22Rv1 (cell line): ENCODE measurements around the gene PITPNM3.

ENCODE experiments used
- H3K27ac ChIP-seq: fragments of 450-650 bp; 2 replicates; pipeline ENCODE4 v1.5.1; 2017
- CTCF ChIP-seq: fragments of 450-650 bp; IDR thresholded peaks from 2 replicates; pipeline ENCODE4 v1.5.1; 2017; ENCODE audit warnings: mild to moderate bottlenecking
- ZFX ChIP-seq: fragments of 450-650 bp; IDR thresholded peaks from 2 replicates; pipeline ENCODE4 v1.6.1; 2017; ENCODE audit warnings: antibody characterized with exemption, borderline replicate concordance

PITPNM3 gene

GRCh38 chr17:6464446-6465041, 91.8 kb downstream of the PITPNM3 start:
- H3K27ac ChIP-seq, result no peak overlapping the region

GRCh38 chr17:6463616-6464445, 92.5 kb downstream of the PITPNM3 start:
- H3K27ac ChIP-seq, result no peak overlapping the region
- TF ChIP-seq ZFX (no peak), CTCF (no peak)

More at GRCh38 chr17:6464446-6465041, 91.8 kb downstream of the PITPNM3 start:
- no peak for TF ChIP-seq CTCF
- TF ChIP-seq ZFX, result no peak

GRCh38 chr17:6462692-6463091, 93.7 kb downstream of the PITPNM3 start:
- no peak for TF ChIP-seq ZFX
- TF ChIP-seq CTCF, result no peak
- no peak overlapping the region for H3K27ac ChIP-seq

- TF ChIP-seq CTCF (no peak), ZFX (no peak)
- no peak overlapping the region for H3K27ac ChIP-seq
Observed at GRCh38 chr17:6461792-6462524, 94.4 kb downstream of the PITPNM3 start.

- no peak for TF ChIP-seq CTCF
- no peak for TF ChIP-seq ZFX
- no peak overlapping the region for H3K27ac ChIP-seq
Observed at GRCh38 chr17:6461246-6461645, 95.1 kb downstream of the PITPNM3 start.

- TF ChIP-seq CTCF, result no peak
- TF ChIP-seq ZFX, result no peak
- H3K27ac ChIP-seq, result no peak overlapping the region
Observed at GRCh38 chr17:6460531-6461161, 95.7 kb downstream of the PITPNM3 start.
